Ectodermal cell (in vitro differentiated cells): ENCODE results near the gene C22orf23.

Experiments used
- H3K27ac ChIP-seq: 2 replicates; pipeline ENCODE4 v1.7.0; 2013; ENCODE audit warnings: mild to moderate bottlenecking, low read depth, low read length; ENCODE audit not compliant: insufficient read depth, poor library complexity, severe bottlenecking
- H3K27me3 ChIP-seq: 2 replicates; pipeline ENCODE4 v1.7.0; 2013; ENCODE audit warnings: mild to moderate bottlenecking, low read length; ENCODE audit not compliant: insufficient read depth, control insufficient read depth, poor library complexity, severe bottlenecking
- H3K36me3 ChIP-seq: one replicate; pipeline ENCODE4 v1.7.0; 2013; ENCODE audit warnings: low read length; ENCODE audit not compliant: control insufficient read depth, insufficient read depth
- H3K4me1 ChIP-seq: one replicate; pipeline ENCODE4 v1.7.0; 2013; ENCODE audit warnings: low read length; ENCODE audit not compliant: control insufficient read depth, insufficient read depth
- H3K4me3 ChIP-seq: 2 replicates; pipeline ENCODE4 v1.7.0; 2013; ENCODE audit warnings: low read depth, low read length, control low read depth; ENCODE audit not compliant: insufficient read depth
- H3K9me3 ChIP-seq: 2 replicates; pipeline ENCODE4 v1.7.0; 2013; ENCODE audit warnings: mild to moderate bottlenecking, low read length, moderate library complexity; ENCODE audit not compliant: control insufficient read depth
- WGBS, 2 experiments: methylation state at CpG; one replicate each; pipeline ENCODE4 v1.1.7; 2013; ENCODE audit warnings: missing lambda C conversion rate in 2 of 2; 5-methylcytosine and 5-hydroxymethylcytosine counted together

The C22orf23 gene

GRCh38 chr22:37940698-37941376 is 12.6 kb downstream of the C22orf23 start:
- 88% methylated on average over 12 of the region's 12 CpGs for WGBS, 2 experiments
- H3K36me3 ChIP-seq: peaks cover 3% of the 10 kb centered on the region

GRCh38 chr22:37933711-37934376 is 19.6 kb downstream of the C22orf23 start:
- Histone ChIP-seq H3K27me3 (no peaks in the 10 kb centered on the region), H3K27ac (no peak overlapping the region), H3K4me3 (no peak overlapping the region), H3K36me3 (no peaks in the 10 kb centered on the region), H3K9me3 (no peaks in the 10 kb centered on the region), H3K4me1 (no peaks in the 10 kb centered on the region)
- 20% methylated on average over 13 of the region's 13 CpGs for WGBS, 2 experiments

More at GRCh38 chr22:37940698-37941376, 12.6 kb downstream of the C22orf23 start:
- no peak overlapping the region for H3K4me3 ChIP-seq
- H3K4me1 ChIP-seq: no peaks in the 10 kb centered on the region
- no peak overlapping the region for H3K27ac ChIP-seq
- H3K27me3 ChIP-seq: no peaks in the 10 kb centered on the region
- no peaks in the 10 kb centered on the region for H3K9me3 ChIP-seq

GRCh38 chr22:37932821-37933578 is 20.4 kb downstream of the C22orf23 start:
- H3K36me3 ChIP-seq: no peaks in the 10 kb centered on the region
- H3K27me3 ChIP-seq: no peaks in the 10 kb centered on the region
- H3K27ac ChIP-seq: no peak overlapping the region
- no peaks in the 10 kb centered on the region for H3K4me1 ChIP-seq
- WGBS, 2 experiments: 94% methylated on average over 21 of the region's 21 CpGs
- H3K9me3 ChIP-seq: no peaks in the 10 kb centered on the region
- H3K4me3 ChIP-seq: no peak overlapping the region

GRCh38 chr22:37932401-37932800 is 21.0 kb downstream of the C22orf23 start:
- H3K4me3 ChIP-seq: no peak overlapping the region
- H3K4me1 ChIP-seq: no peaks in the 10 kb centered on the region
- no peak overlapping the region for H3K27ac ChIP-seq
- H3K36me3 ChIP-seq: no peaks in the 10 kb centered on the region
- no peaks in the 10 kb centered on the region for H3K27me3 ChIP-seq
- no peaks in the 10 kb centered on the region for H3K9me3 ChIP-seq
- WGBS, 2 experiments: 93 to 94% methylated on average over 10 of the region's 10 CpGs

- no peak overlapping the region for H3K4me3 ChIP-seq
- no peaks in the 10 kb centered on the region for H3K4me1 ChIP-seq
- 92 to 93% methylated on average over 6 of the region's 6 CpGs for WGBS, 2 experiments
- no peaks in the 10 kb centered on the region for H3K27me3 ChIP-seq
- no peak overlapping the region for H3K27ac ChIP-seq
- no peaks in the 10 kb centered on the region for H3K36me3 ChIP-seq
- H3K9me3 ChIP-seq: no peaks in the 10 kb centered on the region
Measured at GRCh38 chr22:37931893-37932389, 21.5 kb downstream of the C22orf23 start.

GRCh38 chr22:37930952-37931440 is 22.4 kb downstream of the C22orf23 start:
- no peaks in the 10 kb centered on the region for H3K27me3 ChIP-seq
- no peaks in the 10 kb centered on the region for H3K4me1 ChIP-seq
- no peak overlapping the region for H3K4me3 ChIP-seq
- H3K27ac ChIP-seq: no peak overlapping the region
- WGBS, 2 experiments: 96 to 99% methylated on average over 2 of the region's 2 CpGs
- no peaks in the 10 kb centered on the region for H3K9me3 ChIP-seq
- H3K36me3 ChIP-seq: no peaks in the 10 kb centered on the region

GRCh38 chr22:37930270-37930951 is 23.0 kb downstream of the C22orf23 start:
- H3K27ac ChIP-seq: no peak overlapping the region
- H3K4me1 ChIP-seq: no peaks in the 10 kb centered on the region
- no peaks in the 10 kb centered on the region for H3K9me3 ChIP-seq
- no peaks in the 10 kb centered on the region for H3K27me3 ChIP-seq
- 88 to 93% methylated on average over 11 of the region's 11 CpGs for WGBS, 2 experiments
- H3K4me3 ChIP-seq: no peak overlapping the region
- H3K36me3 ChIP-seq: no peaks in the 10 kb centered on the region

- Histone ChIP-seq H3K36me3 (no peaks in the 10 kb centered on the region), H3K4me1 (no peaks in the 10 kb centered on the region), H3K27me3 (no peaks in the 10 kb centered on the region), H3K9me3 (no peaks in the 10 kb centered on the region), H3K27ac (no peak overlapping the region), H3K4me3 (no peak overlapping the region)
- 95 to 97% methylated on average over 5 of the region's 5 CpGs for WGBS, 2 experiments
Measured at GRCh38 chr22:37929390-37929789, 24.0 kb downstream of the C22orf23 start.

- Histone ChIP-seq H3K27ac (no peak overlapping the region), H3K36me3 (no peaks in the 10 kb centered on the region), H3K4me1 (no peaks in the 10 kb centered on the region), H3K27me3 (no peaks in the 10 kb centered on the region), H3K4me3 (no peak overlapping the region), H3K9me3 (no peaks in the 10 kb centered on the region)
- 95 to 96% methylated on average over 5 of the region's 5 CpGs for WGBS, 2 experiments
Measured at GRCh38 chr22:37927637-37927936, 25.8 kb downstream of the C22orf23 start.
